Non-pigmented ciliary epithelial cell (primary cell): ENCODE data around the gene UBE2U.

Experiments
- DNase-seq: peaks from one replicate; pipeline ENCODE4 v3.0.0-alpha.2; 2010; ENCODE audit warnings: low read depth

UBE2U gene

DNA sequence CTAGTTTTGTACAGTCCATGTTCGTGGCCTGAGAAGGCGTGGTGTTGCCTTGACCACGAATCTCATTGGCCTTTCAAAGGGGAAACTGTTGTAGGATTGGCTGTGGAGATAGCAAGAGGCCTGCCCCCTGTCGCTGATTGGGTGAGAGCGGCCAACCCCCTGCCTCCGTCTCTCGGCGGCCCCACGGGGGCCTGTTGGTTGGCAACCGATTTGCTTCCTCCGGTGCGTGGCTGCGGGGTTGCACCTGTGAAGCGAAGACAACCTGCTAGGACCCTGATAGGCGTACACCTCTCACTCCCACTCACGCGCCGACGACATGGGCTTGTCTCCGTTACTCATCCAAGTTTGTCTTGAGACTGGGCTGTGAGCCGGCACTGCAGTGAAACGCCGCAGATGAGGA lies at the start of gene UBE2U:
UBE2U (plus strand) TSS at position 204 of the 400 bp plus-strand sequence. CDS start 428 bp downstream, outside the sequence.
- no peak for DNase-seq

DNA sequence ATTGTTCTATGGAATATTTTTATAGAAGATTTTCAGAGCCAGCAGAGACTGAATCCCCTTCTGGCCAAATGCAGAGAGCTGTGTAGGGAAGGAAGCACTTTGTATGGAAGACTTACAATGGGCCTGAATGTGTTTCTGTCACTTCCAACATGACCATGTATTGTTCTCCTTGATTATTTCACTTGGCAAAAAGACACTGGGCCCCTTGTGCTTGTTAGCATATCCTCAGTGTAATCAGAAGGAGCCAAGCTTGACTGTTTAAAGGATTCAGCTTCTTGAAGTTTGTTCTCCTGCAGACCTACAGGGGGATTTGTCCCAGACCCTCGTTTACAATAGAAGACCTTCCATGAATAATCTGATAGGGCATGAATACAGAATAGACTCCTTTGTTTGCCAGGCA lies 48.1 kb upstream of the UBE2U start:
- DNase-seq, result no peak

DNA sequence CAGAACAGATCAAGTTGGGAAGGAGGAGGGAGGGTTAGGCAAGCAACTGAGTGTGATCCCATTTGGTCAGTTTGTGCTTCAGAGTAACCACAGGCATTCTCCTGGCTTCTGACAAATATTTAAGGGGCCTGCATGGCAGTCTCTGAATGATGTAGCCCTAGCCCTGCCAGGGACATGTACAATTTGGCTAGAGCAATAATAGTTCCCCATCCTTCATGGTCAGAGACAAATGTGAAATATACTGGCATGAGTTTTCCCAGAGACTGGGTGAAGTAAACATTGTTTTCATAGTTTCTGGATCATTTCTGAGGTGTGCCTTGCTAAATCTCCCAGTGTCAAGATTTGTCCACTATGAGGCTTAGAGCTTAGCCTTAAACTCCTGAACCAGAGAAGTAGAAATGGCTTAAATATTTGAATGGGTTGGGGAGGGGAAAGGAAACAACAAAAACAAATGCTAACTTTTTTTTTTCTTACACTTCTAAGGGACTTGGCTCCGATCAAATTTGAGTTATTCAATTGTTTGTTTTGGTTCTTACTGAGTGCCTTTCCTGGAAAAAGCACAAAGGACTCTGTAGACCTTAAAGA lies 42.0 kb upstream of the UBE2U start:
- no peak for DNase-seq

GRCh38 chr1:64162151-64162550 lies 41.3 kb upstream of the UBE2U start:
- DNase-seq, result no peak

DNA sequence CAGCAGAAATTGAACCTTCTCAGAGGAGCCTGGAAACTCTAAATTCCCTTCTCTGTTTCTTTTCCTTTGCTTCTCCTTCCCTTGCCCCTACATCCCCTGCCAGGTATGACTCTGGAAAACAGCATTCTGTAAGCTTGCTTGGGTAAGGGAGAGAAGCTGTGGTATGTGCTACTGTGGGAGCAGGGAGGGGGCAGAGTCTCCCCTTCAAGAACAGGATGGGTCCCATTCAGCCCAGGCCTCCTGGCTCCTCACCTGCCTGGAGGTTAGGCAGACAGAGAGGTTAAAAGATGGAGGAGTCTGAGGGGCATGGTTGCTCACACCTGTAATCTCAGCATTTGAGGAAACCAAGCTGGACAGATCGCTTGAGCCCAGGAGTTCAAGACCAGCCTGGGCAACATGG lies 40.6 kb upstream of the UBE2U start:
- no peak for DNase-seq

- no peak for DNase-seq
These were observed 40.0 kb upstream of the UBE2U start for GRCh38 chr1:64163431-64163830.

- no peak for DNase-seq
These were observed 39.5 kb upstream of the UBE2U start for GRCh38 chr1:64163970-64164369.

GRCh38 chr1:64166629-64167028 lies 36.8 kb upstream of the UBE2U start:
- no peak for DNase-seq

DNA sequence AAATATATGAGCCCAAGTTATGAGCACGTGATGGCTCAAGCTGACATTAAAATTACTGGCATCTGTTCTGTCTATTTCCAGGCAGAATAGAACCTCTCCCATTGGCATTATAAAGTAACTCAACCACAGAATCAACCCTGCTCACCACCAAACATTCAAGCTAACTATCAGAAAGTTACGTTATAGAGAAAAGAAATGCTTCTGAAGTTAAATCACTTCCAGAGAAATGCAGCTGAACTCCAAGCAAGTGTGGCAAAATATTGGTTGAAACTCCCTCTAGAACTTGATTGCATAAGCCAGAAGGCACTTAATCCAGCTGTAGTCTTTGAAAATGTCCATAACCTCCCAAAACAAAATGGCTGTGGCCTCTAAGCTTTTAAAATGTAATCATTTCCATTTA lies 36.2 kb upstream of the UBE2U start:
- DNase-seq, result peak; percentile 61

GRCh38 chr1:64171246-64171645 lies 32.2 kb upstream of the UBE2U start:
- no peak for DNase-seq

GRCh38 chr1:64171797-64172281 lies 31.6 kb upstream of the UBE2U start:
- DNase-seq, result no peak

DNA sequence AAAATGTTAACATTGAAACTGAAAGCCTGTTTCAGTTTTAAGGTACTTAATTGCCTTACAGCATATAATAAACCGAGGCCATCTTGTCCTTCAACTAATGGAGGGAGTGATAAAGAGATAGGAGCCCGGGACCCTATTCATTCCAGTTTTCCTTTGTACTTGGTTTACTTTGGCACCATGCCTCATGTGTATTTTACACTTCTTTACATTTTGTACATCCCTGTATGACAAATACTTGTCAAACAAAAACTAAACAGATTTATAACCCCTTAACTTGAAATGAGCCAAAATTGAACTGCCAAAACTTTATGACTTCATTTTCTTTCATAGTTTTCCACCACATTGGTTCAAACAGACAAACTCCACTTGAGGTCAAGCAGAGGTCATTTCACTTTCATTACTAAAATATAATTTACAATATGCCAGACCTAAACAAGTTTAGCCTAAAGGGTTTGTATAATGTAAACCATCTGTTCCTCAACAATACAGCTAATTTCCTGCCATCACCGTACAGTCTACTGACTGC lies 30.9 kb upstream of the UBE2U start:
- DNase-seq, result no peak

DNA sequence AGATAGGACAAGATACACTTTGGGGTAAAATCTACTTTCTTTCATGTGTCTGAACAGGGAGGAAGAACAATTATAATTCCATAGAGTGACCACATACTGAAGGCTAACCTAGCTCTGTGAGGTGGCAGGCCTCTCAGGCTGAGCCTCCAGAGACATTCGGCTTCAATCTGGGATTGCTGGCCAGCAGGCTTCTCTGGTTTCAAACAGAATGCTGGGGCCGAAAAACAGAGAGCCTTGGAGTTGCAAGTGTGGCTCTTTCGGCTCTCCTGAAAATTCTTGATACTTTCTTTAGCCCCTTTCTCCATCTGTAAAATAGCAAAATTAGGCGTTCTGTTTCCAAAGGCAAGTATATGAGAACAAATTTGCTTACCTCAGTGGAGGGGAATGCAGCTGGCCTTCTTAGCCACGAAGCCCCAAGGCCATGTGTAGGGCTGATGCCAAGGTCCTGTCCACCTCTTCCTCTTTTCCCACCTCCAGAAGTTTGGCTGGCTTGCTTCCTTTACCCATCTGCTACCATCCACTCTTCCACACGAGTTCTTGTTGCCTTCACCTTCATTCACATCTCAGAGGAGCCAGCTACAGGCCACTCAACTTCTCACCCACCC lies 30.0 kb upstream of the UBE2U start:
- DNase-seq, result no peak

- no peak for DNase-seq
These were observed 27.8 kb upstream of the UBE2U start for GRCh38 chr1:64175639-64176038.

- DNase-seq, result no peak
These were observed 26.8 kb upstream of the UBE2U start for GRCh38 chr1:64176659-64177058.

- DNase-seq, result no peak
These were observed 23.8 kb upstream of the UBE2U start for GRCh38 chr1:64179588-64179987.

- no peak for DNase-seq
These were observed 21.2 kb upstream of the UBE2U start for GRCh38 chr1:64182207-64182606.

DNA sequence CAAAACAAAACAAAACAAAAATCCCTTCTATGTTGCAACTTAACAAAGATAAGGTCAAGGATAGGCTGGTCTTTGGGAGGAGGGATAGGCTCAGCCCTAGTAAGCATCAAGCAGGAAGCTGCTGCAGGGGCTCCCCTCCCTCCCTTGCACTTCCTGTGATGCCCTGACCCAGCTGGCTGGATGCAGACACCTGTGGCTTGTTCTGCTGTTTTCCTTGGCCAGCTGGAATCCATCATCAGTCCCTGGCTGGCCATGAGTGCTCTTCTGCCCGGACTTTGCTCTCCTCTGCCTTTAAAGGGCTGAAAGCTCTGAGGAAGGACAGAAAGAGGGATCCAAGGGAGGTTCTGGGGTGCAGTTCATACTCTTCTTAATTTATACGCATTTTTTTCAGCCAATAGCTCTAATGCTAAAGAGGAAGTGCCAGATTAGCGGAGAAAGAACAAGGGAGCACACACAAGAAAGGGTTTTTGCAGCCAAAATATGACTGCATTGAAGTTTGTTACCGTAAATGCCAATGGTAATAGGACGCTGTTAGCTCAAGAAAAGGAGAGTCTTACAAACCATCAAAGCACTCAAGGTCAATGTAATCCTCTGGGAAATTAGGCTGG lies 19.9 kb upstream of the UBE2U start:
- no peak for DNase-seq

DNA sequence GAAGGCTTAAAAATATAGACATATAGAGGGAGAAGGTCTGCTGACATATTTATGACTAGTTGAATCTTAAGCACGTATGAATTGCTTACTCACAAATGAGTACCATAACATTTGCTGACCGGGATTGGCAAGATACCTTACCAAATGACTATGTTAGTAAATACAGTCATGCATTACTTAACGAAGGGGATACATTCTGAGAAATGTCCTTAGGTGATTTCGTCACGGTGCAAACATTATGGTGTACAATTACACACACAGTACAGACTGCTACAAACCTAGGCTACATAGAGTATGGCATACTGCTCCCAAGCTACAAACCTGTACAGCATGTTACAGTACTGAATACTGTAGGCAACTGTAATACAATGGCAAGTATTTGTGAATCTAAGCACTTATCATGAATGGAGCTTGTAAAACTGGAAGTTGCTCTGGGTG lies 19.4 kb upstream of the UBE2U start:
- no peak for DNase-seq

GRCh38 chr1:64186138-64186897 lies 17.1 kb upstream of the UBE2U start:
- no peak for DNase-seq

DNA sequence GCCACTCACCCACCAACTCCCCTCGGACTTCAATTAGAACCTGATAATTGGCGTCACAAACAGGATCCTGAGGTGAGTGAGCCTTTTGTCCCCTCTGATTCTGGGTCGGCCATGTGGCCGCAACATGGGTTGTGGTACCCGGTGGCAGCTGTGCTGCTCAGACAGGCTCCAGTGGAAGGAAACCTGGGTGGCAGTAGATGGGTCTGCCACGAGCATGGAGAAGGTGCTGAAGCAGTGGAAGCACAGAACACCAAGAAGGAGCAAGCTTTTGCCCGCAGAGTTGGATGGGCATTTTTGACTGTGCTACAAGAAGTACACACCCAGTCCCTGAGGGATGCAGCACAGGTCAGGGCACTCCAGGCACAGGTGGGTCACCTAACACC lies 16.5 kb upstream of the UBE2U start:
- no peak for DNase-seq

GRCh38 chr1:64187646-64188045 lies 15.8 kb upstream of the UBE2U start:
- no peak for DNase-seq

DNA sequence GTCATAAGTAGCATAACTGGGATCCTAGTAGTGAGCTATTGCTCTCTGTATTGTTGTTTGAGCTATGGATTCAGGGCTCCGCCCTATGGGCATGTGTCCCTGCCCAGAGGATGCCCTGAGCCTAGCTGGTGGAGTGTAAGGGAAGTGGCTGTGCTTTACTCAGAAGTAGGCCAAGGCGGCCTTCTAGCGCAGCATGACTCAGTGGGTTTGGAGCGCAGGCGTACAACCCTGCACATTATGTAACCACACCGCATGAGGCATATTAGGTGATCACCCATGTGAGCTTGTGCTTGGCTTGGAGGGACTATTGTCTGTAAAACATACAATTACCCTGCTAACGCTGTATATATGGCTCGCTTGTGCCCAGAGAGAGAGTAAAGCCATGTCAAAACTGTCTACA lies 11.1 kb upstream of the UBE2U start:
- DNase-seq, result no peak
